WTC11 (cell line): ENCODE results near the gene CUTA.

ENCODE experiments used
- ATF1 ChIP-seq: sonication (generic); formaldehyde crosslinking; IDR thresholded peaks from 2 replicates; pipeline ENCODE4 v1.8.1; 2023; ENCODE audit warnings: mild to moderate bottlenecking, moderate library complexity, missing genetic modification reagents
- CTCF ChIP-seq: fragments of 200-600 bp; IDR thresholded peaks from 2 replicates; pipeline ENCODE4 v1.8.0; 2022; ENCODE audit warnings: antibody characterized with exemption
- GTF2I ChIP-seq: fragments of 250-450 bp; sonication (Bioruptor Pico); conservative IDR thresholded peaks from 2 replicates; pipeline ENCODE4 v1.4.0; 2021; ENCODE audit warnings: mild to moderate bottlenecking
- MAX ChIP-seq: sonication (generic); formaldehyde crosslinking; IDR thresholded peaks from 2 replicates; pipeline ENCODE4 v1.8.0; 2022; ENCODE audit warnings: mild to moderate bottlenecking, missing genetic modification reagents
- TP53 ChIP-seq: sonication (generic); formaldehyde crosslinking; IDR thresholded peaks from 2 replicates; pipeline ENCODE4 v1.8.1; 2023; ENCODE audit warnings: mild to moderate bottlenecking, missing genetic modification reagents
- ZMAT4 ChIP-seq: fragments of 250-450 bp; sonication (Bioruptor Pico); IDR thresholded peaks from 2 replicates; pipeline ENCODE4 v1.9.0; 2021; ENCODE audit warnings: mild to moderate bottlenecking
- ZNF219 ChIP-seq: sonication (generic); formaldehyde crosslinking; IDR thresholded peaks from 2 replicates; pipeline ENCODE4 v1.8.0; 2023; ENCODE audit warnings: missing genetic modification reagents, mild to moderate bottlenecking, borderline replicate concordance
- ZNF423 ChIP-seq: fragments of 250-450 bp; sonication (Bioruptor Pico); IDR thresholded peaks from 2 replicates; pipeline ENCODE4 v2.1.2; 2022; ENCODE audit warnings: mild to moderate bottlenecking, moderate library complexity
- ZNF512 ChIP-seq: sonication (generic); formaldehyde crosslinking; IDR thresholded peaks from 2 replicates; pipeline ENCODE4 v1.8.1; 2022; ENCODE audit warnings: missing genetic modification reagents, borderline replicate concordance
- ZNF532 ChIP-seq: fragments of 250-450 bp; sonication (Bioruptor Pico); IDR thresholded peaks from 2 replicates; pipeline ENCODE4 v1.9.0; 2021; ENCODE audit warnings: mild to moderate bottlenecking, borderline replicate concordance

GRCh38 chr6:33423777-33424176 lies 5.9 kb upstream of the CUTA start:
- TF ChIP-seq ZNF423, result no peak
- TF ChIP-seq GTF2I (CRISPR knock-in tag), result no peak
- no peak for TF ChIP-seq TP53
- TF ChIP-seq ZMAT4 (CRISPR knock-in tag), result no peak
- TF ChIP-seq ZNF512 (CRISPR knock-in tag), result no peak
- TF ChIP-seq CTCF, result no peak
- TF ChIP-seq ATF1 (CRISPR knock-in tag), result no peak
- no peak for TF ChIP-seq ZNF219 (CRISPR knock-in tag)
- TF ChIP-seq MAX (CRISPR knock-in tag), result no peak
- TF ChIP-seq ZNF532 (CRISPR knock-in tag), result no peak
